Dedifferentiated amniotic fluid mesenchymal stem cell (primary cell): ENCODE data around the gene MRPL44.
"Not testable (repeated sequence)": the region's sequence is repeated elsewhere in the genome, so short reads cannot be mapped to it uniquely, and the experiment has no call there.

Experiments
- DNase-seq: peaks from one replicate; pipeline ENCODE4 v3.0.0-alpha.2; 2016; ENCODE audit errors: extremely low spot score

Gene MRPL44

DNA sequence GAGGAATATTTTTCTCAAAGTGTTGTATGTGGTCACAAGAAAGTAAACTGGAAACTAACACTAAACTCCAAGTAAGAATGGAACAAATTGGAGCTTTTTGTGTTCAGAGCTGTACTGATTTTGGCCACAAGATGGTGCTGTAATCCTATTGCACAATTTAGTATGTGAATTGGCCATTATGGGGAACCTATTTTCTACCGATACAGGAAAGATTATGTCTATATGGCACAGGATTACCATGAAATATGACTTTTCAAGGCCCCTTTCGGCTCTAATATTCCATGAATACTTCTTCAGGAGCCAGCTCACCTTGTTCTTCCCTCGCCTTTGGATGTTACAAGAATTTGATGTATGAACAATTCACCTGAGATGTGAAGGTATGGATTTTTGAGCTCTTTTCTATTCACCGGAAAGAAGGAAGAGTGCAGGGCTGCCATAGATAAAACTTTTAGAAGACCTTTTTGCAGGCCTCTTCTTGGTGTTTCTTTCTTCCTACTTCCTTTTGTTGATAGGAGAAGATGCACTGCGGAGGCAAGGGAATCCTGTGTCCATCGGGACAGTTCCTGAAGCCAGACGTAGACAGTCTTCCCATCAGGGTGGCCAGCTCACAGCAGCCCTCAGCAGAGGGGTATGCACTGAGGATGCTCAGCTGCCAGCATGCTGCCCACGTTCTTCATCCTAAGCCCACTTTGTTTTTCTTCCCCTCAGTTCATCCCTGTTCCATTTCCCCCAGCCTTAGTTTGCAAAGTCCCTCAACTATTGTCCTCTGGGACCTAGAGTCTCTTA lies 13.3 kb downstream of the MRPL44 start:
- DNase-seq = peak; percentile 74

DNA sequence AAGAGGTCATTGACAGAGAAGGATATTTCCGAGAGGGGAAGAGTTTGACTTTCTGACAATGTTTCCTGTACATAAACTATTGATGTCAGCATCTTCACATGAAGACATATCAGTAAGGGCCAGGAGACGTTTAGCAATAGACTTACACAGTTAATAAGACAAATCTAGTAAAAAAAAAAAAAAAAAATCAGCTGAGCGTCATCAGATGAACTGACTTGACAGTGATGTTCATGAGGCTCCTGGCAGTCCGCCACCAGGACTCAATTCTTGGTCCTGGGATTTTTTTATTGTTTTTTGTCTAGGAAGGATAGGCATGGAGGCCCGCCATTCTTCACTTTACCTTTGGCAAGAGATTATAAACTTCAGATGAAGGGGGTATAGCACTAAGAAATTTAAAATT lies 14.5 kb downstream of the MRPL44 start:
- no peak for DNase-seq

DNA sequence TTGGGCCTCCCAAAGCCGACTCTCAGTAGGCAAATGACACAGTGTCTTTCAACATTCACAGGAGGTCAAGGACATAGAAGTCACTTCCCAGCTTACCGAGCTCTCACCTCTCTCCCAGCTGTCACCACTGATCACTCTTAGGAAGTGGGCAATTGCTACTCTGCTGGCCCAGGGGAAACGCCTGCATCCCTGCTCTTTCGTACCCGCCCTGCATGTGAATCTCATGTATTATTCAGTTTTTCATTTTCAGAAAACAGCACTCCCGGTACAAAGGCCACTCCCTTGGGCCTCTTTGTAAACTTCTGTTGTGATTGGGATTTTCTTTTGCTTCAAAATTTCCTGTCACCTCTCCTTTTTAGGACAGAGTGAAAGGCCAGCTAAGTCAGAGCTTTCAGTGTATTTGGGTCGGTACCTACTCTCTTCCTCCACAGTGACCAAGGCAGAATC lies 15.4 kb downstream of the MRPL44 start:
- DNase-seq = no peak

DNA sequence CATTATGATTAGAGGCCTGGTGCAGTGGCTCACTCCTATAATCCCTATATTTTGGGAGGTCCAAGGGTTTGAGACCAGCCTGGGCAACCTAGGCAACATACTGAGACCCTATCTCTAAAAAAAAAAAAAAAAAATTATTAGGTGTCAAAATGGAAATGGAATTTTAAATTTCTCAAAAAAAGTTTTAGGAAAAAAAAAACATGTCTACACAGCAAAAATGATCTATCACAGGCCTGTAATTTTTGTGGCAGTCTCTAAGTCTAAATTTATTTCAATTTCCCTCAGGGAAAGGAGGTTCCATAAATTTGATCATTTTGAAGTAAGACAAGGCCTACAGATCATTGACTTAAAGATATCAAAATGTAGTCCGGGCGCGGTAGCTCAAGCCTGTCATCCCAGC lies 16.3 kb downstream of the MRPL44 start:
- DNase-seq = no peak

DNA sequence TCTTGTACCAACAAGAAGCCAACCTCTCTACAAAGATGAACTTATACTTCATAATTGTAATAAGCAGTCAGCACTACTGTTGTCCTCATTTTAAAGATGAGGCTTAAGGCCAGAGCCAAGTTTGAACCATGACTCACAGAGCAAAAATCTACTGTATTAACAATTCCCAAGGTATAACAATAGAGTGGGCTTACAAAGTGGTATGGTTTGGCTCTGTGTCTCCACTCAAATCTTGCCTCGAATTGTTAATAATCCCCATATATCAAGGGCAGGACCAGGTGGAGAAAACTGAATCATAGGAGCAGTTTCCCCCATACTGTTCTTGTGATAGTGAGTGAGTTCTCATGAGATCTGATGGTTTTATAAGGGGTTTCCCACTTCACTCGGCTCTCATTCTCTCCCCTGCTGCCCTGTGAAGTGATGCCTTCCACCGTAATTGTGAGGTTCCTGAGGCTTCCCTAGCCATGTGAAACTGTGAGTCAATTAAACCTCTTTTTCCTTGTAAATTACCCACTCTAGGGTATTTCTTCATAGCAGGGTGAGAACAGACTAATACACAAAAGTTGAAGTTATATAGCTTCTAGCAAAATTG lies 19.5 kb downstream of the MRPL44 start:
- no peak for DNase-seq

DNA sequence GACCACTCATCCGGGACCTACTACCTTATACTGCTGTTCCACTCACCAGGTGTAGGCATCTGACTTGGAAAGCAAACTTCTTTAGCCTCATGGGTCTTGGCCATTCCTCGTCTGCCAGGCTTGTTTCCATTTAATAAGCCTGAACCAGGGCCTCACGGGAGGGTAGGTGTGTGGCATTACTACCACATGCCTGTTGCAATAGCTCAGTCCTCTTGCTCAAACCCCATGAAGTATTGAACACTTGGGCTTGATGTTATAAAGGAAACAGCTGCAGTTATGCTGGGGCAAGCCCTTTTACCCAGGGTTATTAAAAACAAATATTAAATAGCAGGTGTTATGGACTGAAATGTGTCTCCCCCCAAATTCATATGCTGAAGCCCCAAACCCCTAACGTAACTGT lies 21.2 kb downstream of the MRPL44 start:
- DNase-seq = no peak

DNA sequence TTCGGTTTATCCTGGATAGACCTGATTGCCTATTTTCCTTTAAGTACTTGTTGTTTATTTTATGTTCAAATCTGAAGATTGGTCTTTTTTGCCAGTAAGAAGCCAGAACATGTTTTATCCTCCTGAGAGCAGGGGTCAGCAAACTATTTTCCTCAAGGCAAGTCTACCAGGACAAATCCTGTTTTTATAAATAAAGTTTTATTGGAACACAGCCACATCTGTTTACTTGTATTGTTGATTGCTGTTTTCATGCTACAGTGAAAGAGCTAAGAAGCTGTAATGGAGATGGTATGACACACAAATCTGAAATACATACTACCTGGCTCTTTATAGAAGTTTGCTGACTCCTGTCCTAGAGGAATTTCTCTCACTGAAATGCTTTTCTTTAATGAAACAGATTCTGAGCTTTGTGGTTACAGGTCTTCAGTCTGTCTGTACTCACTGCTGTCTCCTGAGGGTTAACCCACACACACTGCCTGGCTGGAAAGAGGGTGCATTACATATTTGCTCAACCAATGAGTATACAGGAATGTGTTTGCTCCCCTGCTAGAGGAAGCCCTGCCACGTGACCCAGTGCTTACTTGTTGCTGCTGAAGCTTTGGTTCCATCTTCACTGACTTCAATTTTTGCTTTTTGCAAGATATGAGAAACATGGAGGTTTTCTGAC lies 22.6 kb downstream of the MRPL44 start:
- no peak for DNase-seq

DNA sequence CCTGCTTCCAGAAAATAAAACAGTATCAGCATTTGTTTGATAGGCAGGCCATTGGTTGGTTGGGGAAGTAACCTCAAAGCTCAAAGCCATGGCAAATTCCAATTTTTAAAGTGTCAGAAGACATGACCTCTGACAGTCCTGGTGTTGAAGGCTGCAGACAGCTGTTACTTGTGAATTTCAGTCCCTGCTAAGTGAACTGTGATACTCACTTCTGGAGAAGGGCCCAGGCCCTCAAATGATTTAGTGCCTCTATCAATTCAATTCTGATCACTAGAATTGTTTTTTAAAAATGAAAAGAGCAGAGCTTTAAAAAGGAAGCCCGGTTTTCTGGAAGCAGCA lies 23.1 kb downstream of the MRPL44 start:
- DNase-seq = no peak

DNA sequence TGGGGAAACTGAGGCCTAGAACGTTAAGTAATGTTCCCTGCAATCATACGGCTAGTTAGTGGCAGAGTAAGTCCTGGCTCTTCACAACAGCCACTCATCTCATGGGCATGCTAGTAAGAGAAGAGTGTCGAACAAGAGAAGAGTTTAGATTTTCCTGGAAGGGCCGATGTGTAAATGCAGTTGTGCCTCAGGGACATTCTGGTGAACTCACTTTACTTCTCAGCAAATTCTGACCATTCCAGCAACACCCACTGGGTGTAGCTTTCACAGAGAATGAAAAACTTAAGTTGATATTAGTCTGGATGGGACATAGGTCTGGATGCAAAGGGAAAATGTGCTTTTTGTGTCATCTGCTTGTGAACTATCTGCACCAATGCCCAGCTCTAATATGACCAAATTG lies 23.5 kb downstream of the MRPL44 start:
- DNase-seq = no peak

DNA sequence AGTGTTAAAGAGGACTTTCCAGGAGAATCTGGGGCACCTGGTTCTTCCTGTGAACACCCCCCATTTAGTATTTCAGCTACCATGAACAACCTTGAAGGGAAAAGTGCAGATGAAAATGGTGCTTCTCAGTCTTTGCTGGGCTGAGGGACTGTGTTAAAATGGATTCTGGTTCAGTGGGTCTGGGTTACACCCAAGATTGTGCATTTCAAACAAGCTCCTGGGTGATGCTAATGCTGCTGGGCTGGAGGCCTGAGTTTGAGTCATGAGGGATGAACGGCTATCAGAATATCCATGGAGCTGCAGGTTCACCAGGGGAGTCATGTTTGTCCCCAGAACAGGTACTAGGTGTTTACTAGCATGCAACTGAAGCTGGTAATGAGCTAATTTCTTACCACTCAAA lies 24.0 kb downstream of the MRPL44 start:
- no peak for DNase-seq

DNA sequence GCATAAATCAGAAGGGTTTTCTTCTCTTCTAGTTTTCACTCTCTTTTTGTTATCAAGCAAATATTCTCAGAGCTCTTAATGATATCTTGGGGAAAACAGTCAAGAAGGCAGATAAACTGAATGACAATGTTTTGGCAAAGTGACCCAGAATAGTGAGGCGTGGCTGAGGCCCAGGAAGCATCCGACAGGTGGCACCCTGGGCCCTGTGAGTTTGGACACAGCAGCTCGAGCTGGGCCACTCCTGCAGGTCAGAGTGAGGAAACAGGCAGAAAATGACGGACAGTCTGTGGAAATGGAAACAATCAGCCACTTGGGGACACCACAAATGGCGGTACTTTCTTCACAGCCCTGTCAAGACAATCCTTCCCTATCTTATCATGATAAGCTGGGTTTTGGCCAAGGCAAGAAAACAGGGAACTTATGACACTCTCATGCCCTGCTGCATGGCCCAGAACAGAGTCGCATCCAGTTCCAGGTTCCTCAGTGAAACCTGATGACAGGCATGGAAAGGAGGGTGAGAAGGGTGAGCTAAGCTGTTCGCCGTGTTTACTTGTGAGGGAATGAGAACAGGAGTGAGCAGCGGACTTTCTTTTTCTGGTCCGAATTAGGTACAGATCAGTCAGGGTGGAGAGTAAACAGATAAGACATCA lies 32.1 kb downstream of the MRPL44 start:
- no peak for DNase-seq

DNA sequence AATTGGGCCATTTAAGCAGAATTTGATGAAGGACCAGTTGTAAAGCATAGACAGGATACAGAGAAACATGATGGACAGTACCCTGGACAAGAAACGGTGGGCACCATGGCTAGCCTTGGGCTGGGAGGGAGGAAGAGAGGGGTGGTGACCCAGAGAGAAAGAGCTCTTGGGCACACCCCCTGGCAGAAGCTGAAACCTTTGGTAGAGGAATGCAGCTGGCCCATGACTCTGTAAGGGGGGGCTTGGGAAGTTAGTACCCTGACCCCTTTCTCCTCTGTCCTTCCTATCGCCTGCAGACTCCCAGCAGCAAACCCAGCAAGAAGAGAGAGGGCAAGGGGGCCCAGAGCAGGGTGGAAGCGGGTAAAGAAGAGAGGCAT lies 32.6 kb downstream of the MRPL44 start:
- no peak for DNase-seq

DNA sequence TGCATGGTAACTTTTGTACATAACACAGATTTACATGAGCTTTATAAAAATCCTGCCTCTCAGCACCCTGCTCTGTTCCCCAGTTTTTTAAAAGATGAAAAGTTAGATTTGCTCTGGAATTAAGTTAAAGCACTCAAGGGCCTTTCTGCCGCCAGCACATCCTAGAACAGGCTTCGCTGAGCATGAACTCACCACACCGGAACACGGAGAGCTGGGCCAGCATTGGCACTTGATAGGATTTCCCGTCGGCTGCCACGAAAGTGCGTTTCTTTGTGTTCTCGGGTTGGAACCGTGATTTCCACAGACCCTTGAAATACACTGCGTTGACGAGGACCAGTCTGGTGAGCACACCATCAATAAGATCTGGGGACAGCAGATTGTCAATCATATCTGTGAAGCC lies 34.3 kb downstream of the MRPL44 start:
- DNase-seq = no peak

DNA sequence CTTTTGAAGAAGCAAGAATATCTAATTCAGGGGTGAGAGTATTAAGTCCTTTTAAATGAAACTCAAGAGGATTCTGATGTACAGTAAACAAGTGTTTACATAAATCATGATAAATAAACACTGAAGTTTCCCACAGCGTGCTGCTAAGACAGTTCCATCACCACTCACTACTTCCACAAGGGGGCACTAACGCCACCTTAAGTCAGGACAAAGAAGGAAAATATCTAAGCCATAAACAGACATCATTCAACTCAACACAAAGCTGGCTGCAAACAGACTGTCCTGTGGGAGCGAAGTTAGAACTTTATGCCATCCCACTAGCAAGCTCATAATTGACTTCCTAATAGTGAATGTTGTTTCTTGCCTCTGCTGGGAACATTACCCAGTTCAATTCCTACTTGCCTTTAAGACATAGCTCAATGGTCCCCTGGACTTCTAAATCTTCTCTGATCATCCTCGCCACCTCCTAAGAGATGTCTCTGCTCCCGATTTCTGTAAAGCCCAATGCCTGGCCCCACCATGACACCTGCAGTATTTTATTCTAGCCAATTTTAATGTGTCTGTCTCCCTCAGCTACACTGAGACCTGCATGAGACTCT lies 36.5 kb downstream of the MRPL44 start:
- DNase-seq = peak; percentile 84

DNA sequence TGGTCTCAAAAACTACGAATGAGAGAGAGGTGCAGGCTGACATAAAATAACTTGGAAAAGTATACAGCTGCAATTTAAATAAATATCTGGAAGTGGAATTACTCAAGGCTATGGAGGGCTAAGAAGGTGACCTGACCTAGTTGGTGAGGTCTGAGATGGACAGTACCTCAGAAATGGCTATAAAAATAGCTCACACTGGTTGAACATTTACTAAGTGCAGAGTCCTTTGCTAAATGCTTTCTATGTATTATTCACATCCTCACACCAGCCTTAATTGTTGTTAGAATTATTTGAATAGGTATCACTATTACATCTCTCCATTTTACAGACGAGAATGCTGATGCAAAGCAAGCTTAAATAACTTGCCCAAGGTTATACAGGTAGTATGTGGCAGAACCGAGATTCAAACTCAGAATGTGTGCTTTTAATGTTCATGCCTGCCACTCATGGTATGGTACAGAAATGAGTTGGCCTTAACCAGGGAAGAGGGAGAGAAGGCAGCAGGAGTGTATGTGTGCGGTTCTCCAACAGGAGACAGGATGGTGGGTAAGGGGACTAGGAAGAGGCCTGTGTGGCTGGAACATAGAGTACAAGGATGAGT lies 37.4 kb downstream of the MRPL44 start:
- DNase-seq = no peak

DNA sequence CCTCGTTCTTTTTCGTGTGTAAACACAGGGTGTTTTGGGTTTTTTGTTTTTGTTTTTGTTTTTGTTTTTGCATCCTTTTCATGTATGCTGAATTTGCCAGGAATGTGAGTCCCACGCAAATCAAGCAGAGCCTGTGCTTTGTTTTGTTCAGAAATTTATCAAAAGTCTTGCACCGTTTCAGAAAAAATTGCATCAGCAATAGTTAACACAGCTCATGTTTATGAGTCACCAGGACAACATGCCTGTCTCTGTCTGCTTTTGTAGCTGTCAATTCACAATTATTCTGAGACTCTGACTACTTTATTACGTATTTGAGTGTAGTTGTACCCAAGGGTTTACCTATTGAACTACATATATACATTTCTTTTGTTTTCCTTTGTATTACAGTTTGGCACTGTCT lies 38.3 kb downstream of the MRPL44 start:
- peak; percentile 28 for DNase-seq

DNA sequence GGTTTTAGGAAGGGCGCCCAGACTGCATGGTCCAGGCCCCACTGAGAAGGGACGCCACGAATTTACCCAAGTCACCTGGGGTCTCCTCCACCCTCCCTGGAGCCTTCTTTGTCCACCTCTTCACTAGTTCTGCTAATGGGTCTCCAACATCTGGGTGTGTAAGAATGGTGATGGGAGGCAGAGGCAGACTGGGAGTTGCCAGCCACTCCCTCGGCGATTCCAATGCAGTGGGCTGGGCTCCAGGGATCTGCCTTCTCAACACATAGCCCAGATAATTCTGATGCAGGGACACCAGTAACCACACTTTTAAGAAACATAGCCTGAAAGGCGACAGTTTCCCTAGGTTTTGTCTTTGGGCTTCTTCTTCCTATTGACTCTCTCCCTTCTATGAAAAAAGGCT lies 39.1 kb downstream of the MRPL44 start:
- DNase-seq = no peak

DNA sequence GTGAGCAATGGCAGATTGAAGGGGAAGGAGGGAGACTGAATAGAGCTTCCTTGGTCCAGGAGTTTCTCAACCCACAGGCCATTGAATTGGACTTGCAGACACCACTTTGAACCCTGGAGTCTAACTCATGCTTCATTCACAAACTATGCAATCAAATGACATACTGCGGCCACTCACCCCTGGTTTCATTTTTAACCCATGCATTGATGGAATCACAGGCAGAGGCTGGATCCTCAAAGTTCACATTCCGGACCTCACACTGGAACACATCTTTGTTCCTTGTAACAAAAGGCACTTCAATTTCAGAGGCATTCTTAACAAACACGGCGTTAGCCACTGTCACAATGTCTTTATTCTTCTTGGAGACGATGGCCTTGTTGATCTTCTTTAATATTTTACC lies 40.7 kb downstream of the MRPL44 start:
- no peak for DNase-seq

DNA sequence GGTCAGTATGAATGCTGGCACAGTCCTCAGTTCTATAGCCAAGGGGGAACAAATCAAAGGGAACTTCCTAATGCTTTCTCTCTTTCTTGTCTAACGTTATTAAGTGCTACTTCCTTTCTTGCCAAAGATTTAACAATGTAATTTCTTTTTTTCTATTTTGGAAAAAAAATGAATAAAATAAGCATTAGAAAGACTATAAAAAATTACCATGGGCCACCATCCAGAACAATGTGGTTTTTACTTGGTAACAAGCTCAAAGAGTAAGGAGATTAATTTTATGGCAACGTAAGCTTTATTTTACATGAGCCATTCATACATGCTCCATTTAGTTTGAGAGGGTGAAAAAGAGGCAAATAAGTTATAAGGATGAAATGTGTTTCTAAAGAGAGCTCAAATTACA lies 41.7 kb downstream of the MRPL44 start:
- no peak for DNase-seq

DNA sequence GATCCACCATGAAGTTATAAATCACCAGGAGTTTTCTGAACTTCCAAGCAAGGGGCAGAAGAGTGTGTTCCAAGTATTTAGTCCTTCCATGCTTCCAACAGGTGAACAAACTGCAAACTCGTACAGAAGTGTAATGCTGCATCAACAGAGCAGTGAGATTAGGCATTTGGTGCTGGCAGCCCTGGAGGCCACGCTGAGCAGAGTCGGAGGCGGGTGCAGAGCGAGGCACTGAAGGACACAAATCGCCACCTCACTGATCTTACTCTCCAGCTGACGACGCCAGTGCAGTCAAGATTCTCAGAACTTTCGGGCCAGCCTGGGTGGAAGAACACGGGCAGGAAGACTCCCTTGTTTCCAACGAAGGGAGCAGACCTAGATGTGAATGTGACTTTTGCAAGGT lies 42.6 kb downstream of the MRPL44 start:
- DNase-seq = no peak

DNA sequence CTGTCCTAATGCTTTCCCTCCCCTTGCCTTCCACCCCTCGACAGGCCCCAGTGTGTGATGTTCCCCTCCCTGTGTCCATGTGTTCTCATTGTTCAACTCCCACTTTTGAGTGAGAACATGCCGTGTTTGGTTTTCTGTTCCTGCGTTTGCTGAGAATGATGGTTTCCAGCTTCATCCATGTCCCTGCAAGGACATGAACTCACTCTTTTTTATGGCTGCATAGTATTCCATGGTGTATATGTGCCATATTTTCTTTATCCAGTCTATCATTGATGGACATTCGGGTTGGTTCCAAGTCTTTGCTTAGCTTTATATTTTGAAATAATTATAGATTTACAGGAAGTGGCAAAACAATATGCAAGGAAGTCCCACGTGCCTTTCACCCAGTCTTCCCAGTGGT lies 43.4 kb downstream of the MRPL44 start:
- DNase-seq = not testable (repeated sequence)

DNA sequence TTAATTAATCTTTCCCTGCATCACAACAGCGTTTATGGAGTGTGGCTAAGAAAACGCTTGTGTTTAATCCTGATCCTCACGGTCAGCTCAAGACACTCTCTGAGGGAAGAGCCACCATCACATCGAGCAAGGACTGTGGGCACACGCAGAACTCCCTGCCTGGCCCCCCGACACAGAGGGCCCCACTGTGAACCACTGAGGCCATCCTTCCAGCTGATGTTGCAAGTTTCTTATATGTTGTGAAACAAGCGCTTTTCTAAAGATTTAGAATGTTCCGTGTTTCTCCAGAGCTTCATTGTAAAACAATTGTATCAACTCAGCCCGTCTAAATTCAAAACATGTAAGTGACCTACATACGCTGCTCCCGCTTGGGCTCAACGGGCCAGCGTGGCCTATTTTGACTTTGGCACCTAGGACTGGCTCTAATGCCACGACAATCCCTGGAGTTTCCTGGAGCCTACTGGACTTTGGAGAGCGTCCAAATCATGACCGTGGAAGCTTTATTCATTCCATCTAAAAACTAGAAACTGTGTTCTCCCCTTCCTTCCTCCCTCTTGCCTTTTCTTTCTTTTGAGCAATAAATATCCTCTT lies 46.9 kb downstream of the MRPL44 start:
- no peak for DNase-seq
